ENCODE data around the gene PGM5.

PGM5 gene

GRCh38 chr9:68428481-68428880 lies 72.1 kb downstream of the PGM5 start:
- Histone ChIP-seq H4K20me1 (ENCODE audit: low read depth, low read length) (no peaks in the 10 kb centered on the region), H3K27me3 (ENCODE audit: low read length) (0 out of 2 replicates have a peak, but pooled peaks cover 2% of the 10 kb centered on the region), H3K4me3 (ENCODE audit: insufficient read depth, low read length, poor library complexity, severe bottlenecking) (no peak overlapping the region), H3K4me2 (ENCODE audit: low read depth, low read length, poor library complexity, severe bottlenecking) (no peak overlapping the region), H3K36me3 (ENCODE audit: low read length) (no peaks in the 10 kb centered on the region), H3K9me2 (replicated peaks; ENCODE audit: insufficient read depth, low read length) (no peaks in the 10 kb centered on the region), H3F3A (ENCODE audit: insufficient read depth) (no peaks in the 10 kb centered on the region), H3K79me2 (ENCODE audit: insufficient read depth, low read length) (no peaks in the 10 kb centered on the region), H3K9ac (ENCODE audit: low read length) (no peak overlapping the region), H2AFZ (ENCODE audit: low read depth, low read length, severe bottlenecking) (no peak overlapping the region), H3K9me3 (ENCODE audit: insufficient read depth, low read length) (no peaks in the 10 kb centered on the region), H3K27ac (ENCODE audit: low read depth, low read length) (no peak overlapping the region)
- no peak for TF ChIP-seq EZH2phosphoT487 (conservative IDR thresholded peaks at IDR 0.05; ENCODE audit: low read length)
- TF ChIP-seq CTCF (IDR thresholded peaks at IDR 0.05; ENCODE audit: insufficient read depth, low read length, poor library complexity, severe bottlenecking), result no peak

GRCh38 chr9:68429631-68430030 lies 73.2 kb downstream of the PGM5 start:
- no peaks in the 10 kb centered on the region for H4K20me1 ChIP-seq (ENCODE audit: low read depth, low read length)
- no peaks in the 10 kb centered on the region for H3K9me3 ChIP-seq (ENCODE audit: insufficient read depth, low read length)
- 0 out of 2 replicates have a peak, but pooled peaks cover 2% of the 10 kb centered on the region for H3K27me3 ChIP-seq (ENCODE audit: low read length)
- no peaks in the 10 kb centered on the region for H3F3A ChIP-seq (ENCODE audit: insufficient read depth)
- no peaks in the 10 kb centered on the region for H3K36me3 ChIP-seq (ENCODE audit: low read length)
- no peak for TF ChIP-seq EZH2phosphoT487 (conservative IDR thresholded peaks at IDR 0.05; ENCODE audit: low read length)
- TF ChIP-seq CTCF (IDR thresholded peaks at IDR 0.05; ENCODE audit: insufficient read depth, low read length, poor library complexity, severe bottlenecking), result no peak
- no peak overlapping the region for H3K9ac ChIP-seq (ENCODE audit: low read length)
- no peak overlapping the region for H3K4me2 ChIP-seq (ENCODE audit: low read depth, low read length, poor library complexity, severe bottlenecking)
- H3K9me2 ChIP-seq (replicated peaks; ENCODE audit: insufficient read depth, low read length), result no peaks in the 10 kb centered on the region
- no peak overlapping the region for H3K4me3 ChIP-seq (ENCODE audit: insufficient read depth, low read length, poor library complexity, severe bottlenecking)
- no peak overlapping the region for H2AFZ ChIP-seq (ENCODE audit: low read depth, low read length, severe bottlenecking)
- no peaks in the 10 kb centered on the region for H3K79me2 ChIP-seq (ENCODE audit: insufficient read depth, low read length)
- H3K27ac ChIP-seq (ENCODE audit: low read depth, low read length), result no peak overlapping the region

- no peak for TF ChIP-seq CTCF (IDR thresholded peaks at IDR 0.05; ENCODE audit: insufficient read depth, low read length, poor library complexity, severe bottlenecking)
- no peak for TF ChIP-seq EZH2phosphoT487 (conservative IDR thresholded peaks at IDR 0.05; ENCODE audit: low read length)
- Histone ChIP-seq H3K36me3 (ENCODE audit: low read length) (no peaks in the 10 kb centered on the region), H3F3A (ENCODE audit: insufficient read depth) (no peaks in the 10 kb centered on the region), H3K4me3 (ENCODE audit: insufficient read depth, low read length, poor library complexity, severe bottlenecking) (no peak overlapping the region), H3K9me2 (replicated peaks; ENCODE audit: insufficient read depth, low read length) (no peaks in the 10 kb centered on the region), H3K79me2 (ENCODE audit: insufficient read depth, low read length) (no peaks in the 10 kb centered on the region), H3K27ac (ENCODE audit: low read depth, low read length) (no peak overlapping the region), H3K9ac (ENCODE audit: low read length) (no peak overlapping the region), H2AFZ (ENCODE audit: low read depth, low read length, severe bottlenecking) (no peak overlapping the region), H3K9me3 (ENCODE audit: insufficient read depth, low read length) (no peaks in the 10 kb centered on the region), H4K20me1 (ENCODE audit: low read depth, low read length) (no peaks in the 10 kb centered on the region), H3K4me2 (ENCODE audit: low read depth, low read length, poor library complexity, severe bottlenecking) (no peak overlapping the region), H3K27me3 (ENCODE audit: low read length) (0 out of 2 replicates have a peak, but pooled peaks cover 2% of the 10 kb centered on the region)
Measured at GRCh38 chr9:68431307-68431706, 74.9 kb downstream of the PGM5 start.
